ENCODE measurements around the gene THEMIS2.

Gene THEMIS2

GRCh38 chr1:27858072-27858948, 14.0 kb upstream of the THEMIS2 start:
- TF ChIP-seq CTCF (IDR thresholded peaks at IDR 0.05; ENCODE audit: insufficient read depth, low read depth, low read length, missing control alignments) = peak; percentile 100
- no peak overlapping the region for H3K4me3 ChIP-seq (ENCODE audit: low read depth, low read length)
- peak; percentile 85 for DNase-seq (ENCODE audit: low read depth)

GRCh38 chr1:27858949-27859576, 13.3 kb upstream of the THEMIS2 start:
- no peak for DNase-seq (ENCODE audit: low read depth)
- TF ChIP-seq CTCF (IDR thresholded peaks at IDR 0.05; ENCODE audit: insufficient read depth, low read depth, low read length, missing control alignments) = no peak
- no peak overlapping the region for H3K4me3 ChIP-seq (ENCODE audit: low read depth, low read length)

GRCh38 chr1:27861436-27861835, 10.9 kb upstream of the THEMIS2 start:
- no peak for DNase-seq (ENCODE audit: low read depth)
- no peak for TF ChIP-seq CTCF (IDR thresholded peaks at IDR 0.05; ENCODE audit: insufficient read depth, low read depth, low read length, missing control alignments)
- no peak overlapping the region for H3K4me3 ChIP-seq (ENCODE audit: low read depth, low read length)

- TF ChIP-seq CTCF (IDR thresholded peaks at IDR 0.05; ENCODE audit: insufficient read depth, low read depth, low read length, missing control alignments) = no peak
- no peak for DNase-seq (ENCODE audit: low read depth)
- H3K4me3 ChIP-seq (ENCODE audit: low read depth, low read length) = no peak overlapping the region
Measured at GRCh38 chr1:27862004-27862403, 10.3 kb upstream of the THEMIS2 start.

- DNase-seq (ENCODE audit: low read depth) = peak; percentile 61
- no peak overlapping the region for H3K4me3 ChIP-seq (ENCODE audit: low read depth, low read length)
Measured at GRCh38 chr1:27862671-27863537, 9.4 kb upstream of the THEMIS2 start.

More at GRCh38 chr1:27862671-27863537, 9.4 kb upstream of the THEMIS2 start:
- no peak for TF ChIP-seq CTCF (IDR thresholded peaks at IDR 0.05; ENCODE audit: insufficient read depth, low read depth, low read length, missing control alignments)
